Measurements from ENCODE around the gene SLC37A1. TPM values are rescaled to one million over a fixed set of nuclear protein-coding genes. Genes with fewer than 3 reads are reported as not detected.
"Not testable (repeated sequence)": the region's sequence is repeated elsewhere in the genome, so short reads cannot be mapped to it uniquely, and the experiment has no call there.

The SLC37A1 gene
- total and polyA plus RNA-seq, 4 donors, result 2.0 to 7.2 (median 4.3) TPM

- peak in 1 of 2 donors; percentile 24 for TF ChIP-seq RAD21 (IDR thresholded peaks at IDR 0.05)
- TF ChIP-seq EGR1 (IDR thresholded peaks at IDR 0.05; ENCODE audit: low read depth in 2 of 2), result no peak
- TF ChIP-seq REST (IDR thresholded peaks at IDR 0.05), result peak; percentile 64
- TF ChIP-seq ZBTB33 (IDR thresholded peaks at IDR 0.05), result no peak
- peak; percentile 88 to 91 for TF ChIP-seq HNF4A (conservative IDR thresholded peaks at IDR 0.05)
- TF ChIP-seq, protein P1, sequence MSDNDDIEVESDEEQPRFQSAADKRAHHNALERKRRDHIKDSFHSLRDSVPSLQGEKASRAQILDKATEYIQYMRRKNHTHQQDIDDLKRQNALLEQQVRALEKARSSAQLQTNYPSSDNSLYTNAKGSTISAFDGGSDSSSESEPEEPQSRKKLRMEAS (IDR thresholded peaks at IDR 0.05), result no peak
- TF ChIP-seq GABPA (IDR thresholded peaks at IDR 0.05 in 1 of 2, conservative IDR thresholded peaks at IDR 0.05 in 1 of 2), result no peak
- TF ChIP-seq FOXA2 (IDR thresholded peaks at IDR 0.05), result no peak
- TF ChIP-seq FOXA1 (IDR thresholded peaks at IDR 0.05), result no peak
- no peak for TF ChIP-seq CTCF (IDR thresholded peaks at IDR 0.05; ENCODE audit: low read depth, low read length, missing input control)
- TF ChIP-seq JUND (IDR thresholded peaks at IDR 0.05), result peak in 1 of 2 donors; percentile 54
- TF ChIP-seq NR2F2 (IDR thresholded peaks at IDR 0.05), result no peak
- peak; percentile 81 for TF ChIP-seq SP1 (IDR thresholded peaks at IDR 0.05)
- TF ChIP-seq HNF4G (IDR thresholded peaks at IDR 0.05), result peak; percentile 70
- TF ChIP-seq ATF3 (IDR thresholded peaks at IDR 0.05), result no peak
- TF ChIP-seq RXRA (IDR thresholded peaks at IDR 0.05), result peak; percentile 53 to 73
- TF ChIP-seq YY1 (IDR thresholded peaks at IDR 0.05), result peak; percentile 43
- TF ChIP-seq TAF1 (conservative IDR thresholded peaks at IDR 0.05), result no peak
- Histone ChIP-seq H3K4me3 (ENCODE audit: low read depth in 1 of 3, low read length in 3 of 3) (no peak overlapping the region), H3K36me3 (ENCODE audit: control insufficient read depth in 4 of 4, insufficient read depth in 3 of 4, low read depth in 1 of 4, low read length in 3 of 4) (no peaks in the 10 kb centered on the region), H3K4me1 (ENCODE audit: control insufficient read depth in 4 of 4, insufficient read depth in 4 of 4, low read length in 3 of 4) (peaks cover 17 to 29% (median 18%) of the 10 kb centered on the region in 4 donors), H3K27me3 (ENCODE audit: control insufficient read depth in 4 of 4, insufficient read depth in 4 of 4, low read length in 3 of 4) (no peaks in the 10 kb centered on the region), H3K9me3 (ENCODE audit: control insufficient read depth in 4 of 4, low read length in 3 of 4) (no peaks in the 10 kb centered on the region), H3K9ac (ENCODE audit: low read depth in 1 of 2, low read length in 2 of 2) (no peak overlapping the region), H3K27ac (ENCODE audit: low read depth in 1 of 2, low read length in 2 of 2) (peak overlapping the region in 1 of 2 donors; percentile 27)
- WGBS, result 27% methylated on average over 2 of the region's 2 CpGs
- no peak for DNase-seq (ENCODE audit: low spot score)
These were observed 44.4 kb upstream of the SLC37A1 start for GRCh38 chr21:42469272-42469671.

GRCh38 chr21:42469726-42470125 is 43.9 kb upstream of the SLC37A1 start:
- WGBS, result 99% methylated on average over 4 of the region's 4 CpGs
- not testable (repeated sequence) for H3K36me3 ChIP-seq (ENCODE audit: control insufficient read depth in 4 of 4, insufficient read depth in 3 of 4, low read depth in 1 of 4, low read length in 3 of 4); H3K4me3 ChIP-seq (ENCODE audit: low read depth in 1 of 3, low read length in 3 of 3); H3K27ac ChIP-seq (ENCODE audit: low read depth in 1 of 2, low read length in 2 of 2); DNase-seq (ENCODE audit: low spot score); H3K9ac ChIP-seq (ENCODE audit: low read depth in 1 of 2, low read length in 2 of 2); H3K9me3 ChIP-seq (ENCODE audit: control insufficient read depth in 4 of 4, low read length in 3 of 4); H3K27me3 ChIP-seq (ENCODE audit: control insufficient read depth in 4 of 4, insufficient read depth in 4 of 4, low read length in 3 of 4)
- peaks cover 13 to 26% (median 19%) of the 10 kb centered on the region in 4 donors for H3K4me1 ChIP-seq (ENCODE audit: control insufficient read depth in 4 of 4, insufficient read depth in 4 of 4, low read length in 3 of 4)

Data from liver (tissue), 9 donors.